Cardiac muscle cell (in vitro differentiated cells and primary cell): ENCODE measurements around the gene WHRN. TPM values are rescaled to one million over a fixed set of nuclear protein-coding genes. Genes with fewer than 3 reads are reported as not detected.

ENCODE experiments used
- DNase-seq, 2 donors: peaks; one replicate each; pipeline versions ENCODE4 v3.0.0 to v3.0.0-alpha.2; 2010 to 2017; ENCODE audit warnings: low read depth in 1 of 2, low spot score in 1 of 2
- H3K27ac ChIP-seq: fragments of 200-600 bp; sonication (generic); 2 replicates; pipeline ENCODE4 v1.5.1; 2016
- H3K27me3 ChIP-seq: fragments of 200-600 bp; sonication (generic); 2 replicates; pipeline ENCODE4 v1.6.0; 2016; ENCODE audit warnings: control low read depth
- H3K36me3 ChIP-seq: fragments of 200-600 bp; sonication (generic); 2 replicates; pipeline ENCODE4 v1.5.1; 2016; ENCODE audit warnings: control low read depth
- H3K4me1 ChIP-seq: fragments of 200-600 bp; sonication (generic); 2 replicates; pipeline ENCODE4 v1.8.1; 2017; ENCODE audit warnings: low read depth, mild to moderate bottlenecking, mixed run types
- H3K4me3 ChIP-seq: fragments of 200-600 bp; sonication (generic); 2 replicates; pipeline ENCODE4 v1.5.1; 2016; ENCODE audit warnings: mild to moderate bottlenecking
- H3K9me3 ChIP-seq: fragments of 200-600 bp; sonication (generic); 2 replicates; pipeline ENCODE4 v1.5.1; 2017; ENCODE audit warnings: low read depth, mild to moderate bottlenecking, control low read depth
- polyA plus RNA-seq: library from polyadenylated mRNA; unstranded; fragments of >200 nt; fragmentation: Nextera tagmentation; extraction: Ambion mirVana; gene quantifications from 2 replicates; pipeline ENCODE4 v1.2.1, GENCODE V29; 2016
- total RNA-seq: library from RNA; depleted of rRNA; stranded (reverse); fragments of >200 nt; gene quantifications from 2 replicates; pipeline ENCODE4 v1.2.3, GENCODE V29; 2016
- TF ChIP-seq, protein P1 (sequence below): IDR thresholded peaks from 2 replicates; pipeline ENCODE4 v1.5.1; 2012; ENCODE audit warnings: low read depth, mild to moderate bottlenecking, low read length

Gene WHRN
- total and polyA plus RNA-seq, 2 experiments from 2014 or later: 10.8 to 12.5 TPM

DNA sequence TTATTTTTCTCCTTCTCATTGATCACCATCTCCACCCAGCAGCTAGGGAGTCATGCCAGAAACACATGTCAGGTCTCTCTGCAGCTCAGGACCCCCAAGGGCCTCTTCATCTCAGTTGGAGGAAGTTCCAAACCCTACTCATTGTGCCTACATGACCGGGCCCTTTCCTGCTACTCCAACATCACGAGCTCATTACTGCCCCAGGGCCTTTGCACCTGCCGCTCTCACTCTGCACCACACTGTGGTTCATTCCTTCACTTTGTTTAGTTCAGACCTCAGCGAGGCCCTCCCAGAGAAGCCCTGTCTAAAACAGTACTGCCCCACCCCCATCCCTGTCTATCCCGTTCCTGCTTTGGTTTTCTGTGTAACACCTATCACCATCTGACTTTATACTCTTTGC lies 95.4 kb downstream of the WHRN start:
- TF ChIP-seq, protein P1, sequence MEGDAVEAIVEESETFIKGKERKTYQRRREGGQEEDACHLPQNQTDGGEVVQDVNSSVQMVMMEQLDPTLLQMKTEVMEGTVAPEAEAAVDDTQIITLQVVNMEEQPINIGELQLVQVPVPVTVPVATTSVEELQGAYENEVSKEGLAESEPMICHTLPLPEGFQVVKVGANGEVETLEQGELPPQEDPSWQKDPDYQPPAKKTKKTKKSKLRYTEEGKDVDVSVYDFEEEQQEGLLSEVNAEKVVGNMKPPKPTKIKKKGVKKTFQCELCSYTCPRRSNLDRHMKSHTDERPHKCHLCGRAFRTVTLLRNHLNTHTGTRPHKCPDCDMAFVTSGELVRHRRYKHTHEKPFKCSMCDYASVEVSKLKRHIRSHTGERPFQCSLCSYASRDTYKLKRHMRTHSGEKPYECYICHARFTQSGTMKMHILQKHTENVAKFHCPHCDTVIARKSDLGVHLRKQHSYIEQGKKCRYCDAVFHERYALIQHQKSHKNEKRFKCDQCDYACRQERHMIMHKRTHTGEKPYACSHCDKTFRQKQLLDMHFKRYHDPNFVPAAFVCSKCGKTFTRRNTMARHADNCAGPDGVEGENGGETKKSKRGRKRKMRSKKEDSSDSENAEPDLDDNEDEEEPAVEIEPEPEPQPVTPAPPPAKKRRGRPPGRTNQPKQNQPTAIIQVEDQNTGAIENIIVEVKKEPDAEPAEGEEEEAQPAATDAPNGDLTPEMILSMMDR: no peak
- H3K9me3 ChIP-seq: no peaks in the 10 kb centered on the region

DNA sequence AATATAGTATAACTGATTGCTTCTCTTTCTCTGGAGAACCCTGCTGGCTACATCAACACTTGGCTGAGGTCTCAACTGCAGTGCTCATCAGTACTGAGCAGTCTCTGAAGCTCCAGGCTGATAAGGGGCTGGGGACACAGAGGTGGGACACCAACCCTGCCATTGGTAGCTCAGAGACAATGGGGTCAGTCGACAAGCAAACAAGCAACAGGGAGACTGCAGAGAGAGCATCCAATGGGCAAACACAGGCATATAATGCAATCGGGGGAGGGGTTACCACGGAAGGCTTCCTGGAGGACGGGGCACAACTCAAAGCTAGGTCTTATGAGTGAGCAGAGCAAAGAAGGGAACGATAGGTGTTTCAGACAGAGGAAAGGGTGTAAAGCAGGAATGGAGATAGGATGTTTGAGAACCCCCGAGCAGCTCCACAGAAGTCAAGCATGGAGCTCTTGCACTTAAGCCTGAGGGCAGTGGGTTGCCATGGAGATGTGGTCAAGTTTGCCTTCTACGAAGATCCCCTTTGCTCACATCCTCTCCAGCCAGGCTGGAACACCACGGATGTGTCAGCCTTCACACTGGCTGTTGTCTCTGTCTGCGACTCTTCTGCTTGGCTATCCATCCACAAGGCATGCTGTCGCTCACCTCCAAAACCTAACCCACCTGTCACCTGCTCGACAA lies 96.0 kb downstream of the WHRN start:
- DNase-seq: peak in 1 of 2 donors; percentile 36
- TF ChIP-seq, protein P1: no peak
- H3K27me3 ChIP-seq: no peaks in the 10 kb centered on the region
- no peaks in the 10 kb centered on the region for H3K36me3 ChIP-seq
- H3K4me3 ChIP-seq: no peak overlapping the region
- H3K27ac ChIP-seq: no peak overlapping the region
- peaks cover 31% of the 10 kb centered on the region for H3K4me1 ChIP-seq
- no peaks in the 10 kb centered on the region for H3K9me3 ChIP-seq

More for the DNA sequence above, 95.4 kb downstream of the WHRN start:
- Histone ChIP-seq H3K27me3 (no peaks in the 10 kb centered on the region), H3K36me3 (no peaks in the 10 kb centered on the region), H3K4me3 (no peak overlapping the region), H3K27ac (no peak overlapping the region), H3K4me1 (peaks cover 31% of the 10 kb centered on the region)
- no peak for DNase-seq

DNA sequence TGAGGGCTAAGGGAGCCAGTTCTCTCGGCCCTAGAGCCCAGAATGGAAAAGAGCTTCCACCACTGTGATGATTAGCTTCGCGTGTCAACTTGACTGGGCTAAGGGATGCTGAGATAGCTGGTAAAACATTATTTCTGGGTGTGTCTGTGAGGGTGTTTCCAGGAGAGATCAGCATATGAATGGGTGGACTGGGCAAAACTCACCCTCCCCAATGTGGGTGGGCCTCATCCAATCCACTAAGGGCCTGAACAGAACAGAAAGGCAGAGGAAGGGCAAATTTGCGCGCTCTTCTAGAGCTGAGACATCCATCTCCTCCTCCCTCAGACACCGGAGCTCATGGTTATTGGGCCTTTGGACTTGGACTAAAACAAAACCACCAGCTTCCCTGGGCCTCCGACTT lies 96.6 kb downstream of the WHRN start:
- Histone ChIP-seq H3K27ac (no peak overlapping the region), H3K27me3 (no peaks in the 10 kb centered on the region), H3K36me3 (no peaks in the 10 kb centered on the region), H3K9me3 (no peaks in the 10 kb centered on the region), H3K4me1 (peaks cover 25% of the 10 kb centered on the region), H3K4me3 (no peak overlapping the region)
- TF ChIP-seq, protein P1: no peak
- DNase-seq: no peak

DNA sequence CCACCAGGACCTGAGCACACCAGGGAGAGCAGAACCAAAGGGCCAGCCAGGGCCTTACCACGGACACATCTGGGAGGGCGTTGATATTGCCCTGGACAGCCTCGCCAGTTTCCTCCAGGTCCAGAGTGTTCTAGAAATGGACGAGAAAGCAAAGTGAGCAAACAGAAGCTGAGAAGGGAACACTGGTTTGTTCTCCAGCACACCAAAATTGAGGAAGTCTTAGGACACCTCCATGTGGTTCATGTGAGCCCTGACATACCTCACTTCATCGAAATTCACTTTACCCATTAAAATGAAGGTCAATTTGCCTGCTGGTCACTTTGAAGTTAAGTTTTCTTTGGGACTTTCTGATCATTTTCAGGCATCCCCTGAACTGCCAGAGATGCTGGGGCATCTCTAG lies 97.4 kb downstream of the WHRN start:
- no peak overlapping the region for H3K4me3 ChIP-seq
- no peak for DNase-seq
- peaks cover 17% of the 10 kb centered on the region for H3K4me1 ChIP-seq
- TF ChIP-seq, protein P1: no peak
- H3K27ac ChIP-seq: no peak overlapping the region
- H3K9me3 ChIP-seq: no peaks in the 10 kb centered on the region
- no peaks in the 10 kb centered on the region for H3K36me3 ChIP-seq
- H3K27me3 ChIP-seq: no peaks in the 10 kb centered on the region

DNA sequence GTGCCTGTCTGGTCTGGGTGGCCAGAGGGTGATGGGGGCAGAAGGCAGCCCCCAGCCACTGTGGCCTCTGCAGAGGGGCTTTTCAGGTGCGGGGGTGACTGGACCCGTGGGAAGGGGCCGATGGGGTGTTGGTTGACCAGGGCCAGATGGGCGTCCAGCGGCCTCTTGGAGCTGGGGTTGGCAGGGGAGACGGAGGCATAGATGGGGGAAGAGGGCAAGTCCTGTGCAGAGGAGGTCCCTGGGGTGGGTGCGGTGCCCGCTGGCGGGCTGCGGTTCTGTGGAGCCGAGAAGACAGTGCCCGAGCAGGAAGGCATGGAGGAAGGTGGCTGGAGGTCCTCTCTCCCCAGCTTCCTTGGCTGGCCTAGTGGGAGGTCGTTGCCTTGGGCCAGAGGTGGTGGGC lies 98.8 kb downstream of the WHRN start:
- H3K27ac ChIP-seq: no peak overlapping the region
- H3K4me1 ChIP-seq: peaks cover 7% of the 10 kb centered on the region
- H3K27me3 ChIP-seq: no peaks in the 10 kb centered on the region
- no peak for DNase-seq
- H3K4me3 ChIP-seq: no peak overlapping the region
- H3K9me3 ChIP-seq: no peaks in the 10 kb centered on the region
- TF ChIP-seq, protein P1: no peak
- no peaks in the 10 kb centered on the region for H3K36me3 ChIP-seq
